GM19324 (cell line): ENCODE data around the gene SNAPC1.
A peak's percentile ranks its signal among the peaks of the same experiment; 100 is the strongest.
"Not testable (repeated sequence)": the region's sequence is repeated elsewhere in the genome, so short reads cannot be mapped to it uniquely, and the experiment has no call there.

ENCODE experiments used
- ATAC-seq: cut with Tn5 transposase; IDR thresholded peaks from one replicate; pipeline ENCODE4 v1.9.1; 2021; ENCODE audit warnings: mild to moderate bottlenecking, moderate library complexity; ENCODE audit not compliant: unreplicated experiment, low FRiP score

SNAPC1 gene

GRCh38 chr14:61749264-61749663 lies 13.0 kb upstream of the SNAPC1 start:
- no peak for ATAC-seq

DNA sequence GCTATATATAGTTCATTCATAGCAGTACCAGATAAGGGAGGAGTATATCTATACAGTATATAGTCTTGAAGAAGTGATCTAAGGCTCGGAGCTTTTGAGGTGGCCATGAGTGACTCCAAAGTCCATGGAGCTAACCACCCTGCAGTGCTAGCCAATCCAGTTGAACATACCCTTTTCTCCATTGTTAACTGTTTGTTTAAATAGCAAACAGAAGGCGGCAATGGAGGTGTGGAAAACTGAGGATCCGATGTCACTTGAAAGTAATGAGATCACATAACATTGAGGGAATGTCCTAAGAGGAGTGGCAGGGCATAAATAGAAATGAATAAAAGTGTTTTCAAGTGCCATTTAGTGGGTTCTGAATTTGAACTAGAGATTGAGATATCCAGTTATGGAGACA lies 12.4 kb upstream of the SNAPC1 start:
- no peak for ATAC-seq

DNA sequence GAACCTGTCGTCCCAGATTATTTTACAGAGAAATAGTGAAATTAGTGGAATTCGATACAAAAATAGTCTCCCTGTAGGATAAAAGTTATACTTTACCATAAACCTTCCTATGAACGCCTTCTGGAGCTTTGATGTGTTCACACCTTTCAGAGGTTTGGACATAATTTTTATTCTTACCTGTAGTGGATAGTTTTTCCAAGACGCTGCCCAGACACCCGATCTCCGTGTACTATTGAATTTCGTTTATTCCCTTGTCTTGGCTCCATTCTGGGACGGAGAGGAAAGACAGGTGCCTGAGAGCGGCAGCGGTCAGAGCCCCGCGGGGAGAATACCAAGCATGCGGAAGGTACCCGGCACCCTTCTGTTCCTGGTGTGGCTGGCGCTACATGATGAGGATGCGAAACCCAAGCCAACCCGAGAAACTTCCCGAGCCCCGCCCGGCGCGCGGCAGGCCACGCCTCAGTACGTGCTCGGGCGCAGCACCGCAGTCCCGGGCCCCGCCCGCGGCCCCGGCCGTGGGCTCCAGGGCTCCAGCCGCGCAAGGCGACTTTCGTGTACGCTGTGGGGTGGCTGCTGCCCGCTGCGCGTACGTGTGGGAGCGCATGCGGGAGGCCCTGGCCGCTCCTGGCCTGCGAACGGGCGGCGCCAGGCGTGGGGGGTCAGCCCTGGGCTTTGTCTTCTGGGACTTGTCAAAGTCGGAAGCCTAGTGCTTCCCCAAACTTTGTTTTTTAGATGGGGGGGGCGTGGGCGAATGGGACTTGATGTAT lies 11.3 kb upstream of the SNAPC1 start:
- ATAC-seq = peak; percentile 98

GRCh38 chr14:61751475-61751989 lies 10.7 kb upstream of the SNAPC1 start:
- ATAC-seq = no peak

- ATAC-seq = no peak
Observed at GRCh38 chr14:61752626-61753025, 9.6 kb upstream of the SNAPC1 start.

DNA sequence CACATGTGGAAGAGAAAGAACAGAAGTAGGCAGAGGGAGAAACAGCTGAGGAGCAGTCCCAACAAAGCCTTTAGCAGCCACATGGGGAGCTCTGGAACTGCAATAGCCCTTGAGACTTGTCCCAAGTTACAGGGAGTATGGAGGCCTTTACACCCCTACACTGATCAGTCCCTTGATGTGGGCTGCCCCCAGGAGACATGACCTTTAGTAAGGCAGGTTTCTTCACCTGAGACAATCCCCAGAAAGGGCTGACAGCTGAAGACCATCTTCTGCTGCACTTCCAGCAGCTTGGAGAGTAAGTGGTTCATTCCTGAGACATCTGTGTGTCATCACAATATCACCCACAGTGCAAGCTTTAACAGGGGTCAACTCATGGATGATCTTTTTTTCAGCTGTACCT lies 8.6 kb upstream of the SNAPC1 start:
- no peak for ATAC-seq

GRCh38 chr14:61754627-61755381 lies 7.4 kb upstream of the SNAPC1 start:
- ATAC-seq = no peak

GRCh38 chr14:61755382-61755742 lies 6.9 kb upstream of the SNAPC1 start:
- not testable (repeated sequence) for ATAC-seq

DNA sequence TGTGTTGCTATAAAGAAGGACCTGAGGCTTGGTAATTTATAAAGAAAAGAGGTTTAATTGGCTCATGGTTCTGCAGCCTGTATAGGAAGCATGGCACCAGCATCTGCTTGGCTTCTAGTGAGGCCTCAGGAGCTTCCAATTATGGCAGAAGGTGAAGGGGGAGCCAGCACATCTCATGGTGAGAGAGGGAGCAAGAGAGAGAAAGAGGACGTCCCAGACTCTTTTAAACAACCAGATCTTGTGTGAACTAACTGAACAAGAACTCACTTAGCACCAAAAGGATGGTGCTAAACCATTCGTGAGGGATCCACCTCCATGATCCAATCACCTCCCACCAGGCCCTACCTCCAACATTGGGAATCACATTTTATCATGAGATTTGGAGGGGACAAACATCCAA lies 6.1 kb upstream of the SNAPC1 start:
- no peak for ATAC-seq

- no peak for ATAC-seq
Observed at GRCh38 chr14:61759878-61760277, 2.3 kb upstream of the SNAPC1 start.

DNA sequence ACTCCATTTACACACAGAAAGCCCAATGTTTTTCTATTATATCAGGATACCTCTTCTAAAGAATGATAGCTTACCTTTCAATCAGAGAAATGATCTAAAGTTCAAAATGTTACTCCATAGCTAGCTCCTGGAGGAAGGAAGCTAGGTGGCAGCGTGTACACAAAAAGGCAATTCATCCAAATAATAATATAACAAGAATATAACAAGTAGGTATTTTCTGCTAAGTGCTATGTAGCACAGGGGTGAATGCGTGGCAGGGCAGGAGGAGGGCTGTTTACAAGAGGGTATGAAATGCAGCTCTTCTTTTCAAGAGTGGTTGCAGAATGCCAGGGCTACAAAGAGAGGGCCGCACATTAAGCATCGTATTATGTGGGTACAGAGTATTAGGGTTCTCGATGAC lies 663 bp upstream of the SNAPC1 start:
- peak; percentile 4 for ATAC-seq

DNA sequence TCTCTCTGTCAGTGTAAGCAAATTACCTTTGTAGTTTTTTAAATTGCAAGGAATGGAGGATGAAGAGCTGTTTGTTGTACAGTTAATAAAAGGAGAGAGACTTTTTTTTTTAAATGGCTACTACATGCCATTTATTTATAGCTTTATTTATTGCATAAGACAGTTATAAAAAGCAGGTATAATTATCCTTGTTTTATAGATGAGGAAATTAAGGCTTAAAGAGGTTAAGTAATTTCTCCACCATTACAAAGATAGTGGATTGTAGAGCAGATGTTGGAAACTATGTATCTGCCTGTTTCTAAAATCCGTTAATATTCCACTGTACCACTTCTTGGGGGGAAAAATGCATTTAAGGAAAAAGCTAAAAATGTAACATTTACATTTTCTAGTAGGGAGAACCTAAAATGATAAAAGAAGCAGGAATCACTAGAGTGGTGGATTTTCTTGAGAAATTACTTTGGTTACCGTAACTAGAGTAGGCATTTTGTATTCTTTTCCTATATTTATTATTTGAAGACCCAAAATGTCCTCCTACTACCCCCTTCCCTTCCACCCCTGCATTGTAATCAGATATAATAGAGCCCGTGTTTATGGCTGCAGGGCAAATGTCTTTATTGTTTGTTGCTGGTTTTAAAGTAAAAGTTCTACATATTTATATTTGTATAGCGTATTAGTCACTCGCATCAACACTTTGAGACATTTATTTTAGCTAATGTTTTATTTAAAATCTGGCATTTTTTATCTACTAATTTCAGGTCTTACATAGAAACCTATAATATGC lies 2.3 kb downstream of the SNAPC1 start:
- no peak for ATAC-seq

DNA sequence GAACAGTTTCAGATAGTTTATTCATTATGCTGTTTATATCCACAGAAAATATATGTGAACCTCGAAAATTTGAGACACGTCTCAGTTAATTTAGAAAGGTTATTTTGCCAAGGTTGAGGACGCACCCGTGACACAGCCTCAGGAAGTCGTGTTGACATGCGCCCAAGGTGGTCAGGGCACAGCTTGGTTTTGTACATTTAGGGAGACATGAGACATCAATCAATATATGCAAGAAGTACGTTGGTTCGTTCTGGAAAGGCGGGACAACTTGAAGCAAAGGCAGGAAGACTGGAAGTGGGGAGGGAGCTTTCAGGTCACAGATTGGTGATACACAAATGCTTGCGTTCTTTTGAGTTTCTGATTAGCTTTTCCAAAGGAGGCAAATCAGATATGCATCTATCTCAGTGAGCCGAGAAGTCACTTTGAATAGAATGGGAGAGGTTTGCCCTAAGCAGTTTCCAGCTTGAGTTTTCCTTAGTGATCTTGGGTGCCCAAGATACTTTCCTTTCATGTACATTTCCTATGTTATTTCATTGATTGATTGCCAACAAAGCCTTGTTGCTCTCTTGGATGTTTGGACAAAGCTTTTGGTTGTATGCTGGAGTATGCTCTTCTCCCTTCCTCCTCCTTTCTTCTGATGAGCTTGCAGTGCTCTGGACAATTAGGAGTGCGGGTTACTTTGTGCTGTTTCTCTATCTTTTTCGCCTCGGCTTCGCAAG lies 3.2 kb downstream of the SNAPC1 start:
- ATAC-seq = no peak

DNA sequence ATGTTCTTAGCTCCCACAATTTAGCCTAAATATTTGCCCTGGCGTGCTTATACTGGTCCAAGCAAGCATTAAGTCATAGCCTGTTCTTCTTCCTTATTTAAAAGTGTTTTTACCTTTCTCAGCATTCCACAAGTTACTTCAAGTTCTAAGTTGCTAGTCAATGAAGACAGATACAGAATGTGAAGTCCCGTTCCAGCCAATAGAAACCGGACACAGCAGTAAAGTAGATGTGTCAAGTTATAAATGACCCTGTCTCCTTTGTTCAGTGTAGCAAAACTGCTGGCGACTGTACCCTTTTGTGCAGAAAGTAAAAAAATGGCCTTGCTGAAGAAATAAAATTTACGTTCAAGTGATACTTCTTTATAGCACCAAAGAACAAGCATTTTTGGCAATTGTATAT lies 3.9 kb downstream of the SNAPC1 start:
- ATAC-seq = no peak

- no peak for ATAC-seq
Observed at GRCh38 chr14:61768240-61768639, 6.0 kb downstream of the SNAPC1 start.

GRCh38 chr14:61769893-61770292 lies 7.7 kb downstream of the SNAPC1 start:
- ATAC-seq = no peak

GRCh38 chr14:61774861-61775260 lies 12.6 kb downstream of the SNAPC1 start:
- no peak for ATAC-seq

DNA sequence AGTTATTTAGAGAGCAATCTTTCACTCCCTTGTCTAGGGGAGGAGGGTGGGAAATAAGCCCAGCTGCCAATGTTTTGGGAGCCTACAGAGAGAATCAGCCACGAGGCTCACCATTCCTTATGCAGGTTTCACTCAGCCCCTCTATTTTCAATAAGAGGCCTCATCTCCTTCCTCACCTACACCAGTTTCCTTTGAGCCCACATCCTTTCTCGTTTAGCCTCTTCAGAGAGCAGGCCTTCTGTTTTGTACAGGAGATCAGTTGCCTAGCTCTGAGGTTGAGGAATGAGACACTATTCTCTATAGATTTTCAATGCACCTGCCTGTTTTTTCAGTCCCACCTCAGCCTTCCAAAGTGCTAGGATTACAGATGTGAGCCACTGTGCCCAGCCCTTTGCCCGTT lies 17.9 kb downstream of the SNAPC1 start:
- no peak for ATAC-seq

DNA sequence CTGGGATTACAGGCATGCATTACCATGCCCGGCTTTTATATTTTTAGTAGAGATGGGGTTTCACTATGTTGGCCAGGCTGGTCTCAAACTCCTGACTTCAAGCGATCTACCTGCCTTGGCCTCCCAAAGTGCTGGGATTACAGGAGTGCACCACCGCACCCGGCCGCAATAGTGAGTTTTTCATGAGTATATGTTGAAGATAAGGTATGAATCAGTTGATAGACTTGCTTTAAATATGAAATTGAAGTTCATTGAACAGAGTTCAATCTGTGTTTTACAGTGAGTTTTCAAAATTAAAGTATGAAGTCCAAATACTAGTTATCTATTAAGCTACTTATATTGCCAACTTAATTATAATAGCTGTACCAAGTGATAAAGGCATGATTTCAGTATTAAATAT lies 35.1 kb downstream of the SNAPC1 start:
- ATAC-seq = no peak

DNA sequence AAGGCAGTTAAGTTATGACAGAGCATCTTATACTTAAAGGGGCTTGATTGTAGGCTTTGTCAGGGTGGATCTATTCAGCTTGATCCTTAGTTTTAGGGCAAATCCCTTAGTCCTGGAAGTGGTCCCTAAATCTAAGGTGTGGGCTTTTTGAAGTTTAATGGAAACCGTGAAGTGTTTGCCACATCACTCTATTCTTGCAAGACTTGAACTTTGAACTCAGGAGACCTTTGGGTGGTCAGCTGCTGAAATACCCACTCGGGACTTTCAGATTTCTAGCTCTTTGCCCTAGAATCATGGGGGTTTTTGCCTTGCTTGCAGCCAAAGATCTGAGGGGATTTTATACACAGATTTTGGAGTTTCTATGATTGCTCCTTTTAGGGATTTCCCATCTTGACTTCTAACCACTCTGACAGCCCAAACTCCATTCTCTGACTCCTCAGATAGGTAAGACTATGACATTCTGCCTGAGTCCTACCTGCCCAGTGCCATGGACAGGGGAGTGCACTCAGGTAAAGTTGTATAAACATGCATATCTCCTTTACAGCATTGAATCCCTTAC lies 39.9 kb downstream of the SNAPC1 start:
- ATAC-seq = no peak
